Thymus (tissue), 11 donors: Measurements from ENCODE around the gene MICOS13. TPM values are rescaled to one million over a fixed set of nuclear protein-coding genes. Genes with fewer than 3 reads are reported as not detected.
A peak's percentile ranks its signal among the peaks of the same experiment; 100 is the strongest.

Experiments
- DNase-seq, 9 donors: peaks; one replicate each; pipeline ENCODE4 v3.0.0-alpha.2; 2013; ENCODE audit warnings: low spot score in 9 of 9, low read depth in 6 of 9, missing footprints in 1 of 9
- H3K27ac ChIP-seq, 2 donors: one replicate each; pipeline ENCODE4 v1.5.1; 2013; ENCODE audit warnings: control low read depth in 1 of 2, low read depth in 1 of 2, low read length in 1 of 2, mild to moderate bottlenecking in 1 of 2, moderate library complexity in 1 of 2
- H3K27me3 ChIP-seq, 2 donors: one replicate each; pipeline ENCODE4 v1.5.1; 2013; ENCODE audit warnings: low read length in 1 of 2; ENCODE audit not compliant: control insufficient read depth in 2 of 2, insufficient read depth in 1 of 2
- H3K36me3 ChIP-seq, 2 donors: one replicate each; pipeline ENCODE4 v1.5.1; 2013; ENCODE audit warnings: low read length in 1 of 2, mild to moderate bottlenecking in 1 of 2, moderate library complexity in 1 of 2; ENCODE audit not compliant: control insufficient read depth in 2 of 2, insufficient read depth in 2 of 2
- H3K4me1 ChIP-seq, 2 donors: one replicate each; pipeline ENCODE4 v1.5.1; 2013; ENCODE audit warnings: low read length in 2 of 2; ENCODE audit not compliant: control insufficient read depth in 2 of 2, insufficient read depth in 2 of 2
- H3K4me3 ChIP-seq, 2 donors: one replicate each; pipeline ENCODE4 v1.5.1; 2013; ENCODE audit warnings: low read length in 2 of 2, control low read depth in 1 of 2, mild to moderate bottlenecking in 1 of 2
- H3K9me3 ChIP-seq, 2 donors: one replicate each; pipeline ENCODE4 v1.5.1; 2013; ENCODE audit warnings: low read length in 1 of 2, mild to moderate bottlenecking in 1 of 2; ENCODE audit not compliant: control insufficient read depth in 2 of 2, insufficient read depth in 1 of 2
- WGBS: extraction: QIAGEN DNeasy Blood & Tissue Kit; methylation state at CpG from one replicate; pipeline ENCODE4 v1.1.7; 2013; 5-methylcytosine and 5-hydroxymethylcytosine counted together
- polyA plus RNA-seq: library from polyadenylated mRNA; stranded (reverse); fragments of 200-250 nt; gene quantifications from one replicate; pipeline ENCODE4 v1.2.3, GENCODE V29; 2013
- total RNA-seq: library from RNA; stranded (reverse); fragments of 120-200 nt; gene quantifications from one replicate; pipeline ENCODE4 v1.2.4, GENCODE V29; 2013
- donor health status: healthy.

MICOS13 gene
- total and polyA plus RNA-seq, 2 donors: 67.6 to 70.5 TPM

GRCh38 chr19:5665781-5666513, 14.4 kb downstream of the MICOS13 start:
- WGBS: 91% methylated on average over 10 of the region's 10 CpGs
- no peaks in the 10 kb centered on the region for H3K4me1 ChIP-seq
- no peak overlapping the region for H3K27ac ChIP-seq
- no peak for DNase-seq
- no peak overlapping the region for H3K4me3 ChIP-seq
- peaks cover 86 to 94% of the 10 kb centered on the region in 2 donors for H3K36me3 ChIP-seq
- H3K27me3 ChIP-seq: no peaks in the 10 kb centered on the region
- H3K9me3 ChIP-seq: no peaks in the 10 kb centered on the region

- DNase-seq: no peak
- peaks cover 96% of the 10 kb centered on the region in 2 donors for H3K36me3 ChIP-seq
- H3K9me3 ChIP-seq: no peaks in the 10 kb centered on the region
- H3K27ac ChIP-seq: peak overlapping the region in 1 of 2 donors; percentile 33
- WGBS: 97% methylated on average over 2 of the region's 2 CpGs
- no peaks in the 10 kb centered on the region for H3K27me3 ChIP-seq
- H3K4me1 ChIP-seq: no peaks in the 10 kb centered on the region
- no peak overlapping the region for H3K4me3 ChIP-seq
Observed at GRCh38 chr19:5664515-5664914, 15.8 kb downstream of the MICOS13 start.

GRCh38 chr19:5663904-5664303, 16.4 kb downstream of the MICOS13 start:
- peaks cover 95 to 96% of the 10 kb centered on the region in 2 donors for H3K36me3 ChIP-seq
- H3K4me3 ChIP-seq: no peak overlapping the region
- no peaks in the 10 kb centered on the region for H3K4me1 ChIP-seq
- no peak for DNase-seq
- H3K27ac ChIP-seq: no peak overlapping the region
- no peaks in the 10 kb centered on the region for H3K9me3 ChIP-seq
- no peaks in the 10 kb centered on the region for H3K27me3 ChIP-seq
- WGBS: 99% methylated on average over 17 of the region's 17 CpGs

GRCh38 chr19:5661483-5661882, 18.8 kb downstream of the MICOS13 start:
- Histone ChIP-seq H3K27ac (no peak overlapping the region), H3K9me3 (no peaks in the 10 kb centered on the region), H3K4me1 (no peaks in the 10 kb centered on the region), H3K36me3 (peaks cover 93 to 94% of the 10 kb centered on the region in 2 donors), H3K27me3 (no peaks in the 10 kb centered on the region), H3K4me3 (no peak overlapping the region)
- 99% methylated on average over 42 of the region's 42 CpGs for WGBS
- DNase-seq: no peak

GRCh38 chr19:5655412-5655811, 24.9 kb downstream of the MICOS13 start:
- no peak for DNase-seq
- H3K4me3 ChIP-seq: no peak overlapping the region
- no peaks in the 10 kb centered on the region for H3K9me3 ChIP-seq
- H3K27ac ChIP-seq: no peak overlapping the region
- H3K27me3 ChIP-seq: no peaks in the 10 kb centered on the region
- H3K36me3 ChIP-seq: peaks cover 90 to 91% of the 10 kb centered on the region in 2 donors
- no peaks in the 10 kb centered on the region for H3K4me1 ChIP-seq
- WGBS: 89% methylated on average over 5 of the region's 5 CpGs

- Histone ChIP-seq H3K9me3 (no peaks in the 10 kb centered on the region), H3K36me3 (peaks cover 90 to 91% of the 10 kb centered on the region in 2 donors), H3K27ac (no peak overlapping the region), H3K4me3 (no peak overlapping the region), H3K4me1 (no peaks in the 10 kb centered on the region), H3K27me3 (no peaks in the 10 kb centered on the region)
- DNase-seq: no peak
- 98% methylated on average over 5 of the region's 5 CpGs for WGBS
Observed at GRCh38 chr19:5654931-5655330, 25.4 kb downstream of the MICOS13 start.

GRCh38 chr19:5652261-5652660, 28.1 kb downstream of the MICOS13 start:
- Histone ChIP-seq H3K4me3 (no peak overlapping the region), H3K27ac (no peak overlapping the region), H3K36me3 (peaks cover 82 to 88% of the 10 kb centered on the region in 2 donors), H3K27me3 (no peaks in the 10 kb centered on the region), H3K4me1 (no peaks in the 10 kb centered on the region), H3K9me3 (no peaks in the 10 kb centered on the region)
- WGBS: 99% methylated on average over 10 of the region's 10 CpGs
- no peak for DNase-seq

- Histone ChIP-seq H3K9me3 (no peaks in the 10 kb centered on the region), H3K4me3 (no peak overlapping the region), H3K27me3 (no peaks in the 10 kb centered on the region), H3K4me1 (no peaks in the 10 kb centered on the region), H3K36me3 (peaks cover 82 to 89% of the 10 kb centered on the region in 2 donors), H3K27ac (peak overlapping the region in 1 of 2 donors; percentile 18)
- DNase-seq: no peak
- over 99% methylated on average over 5 of the region's 5 CpGs for WGBS
Observed at GRCh38 chr19:5651361-5651760, 29.0 kb downstream of the MICOS13 start.

GRCh38 chr19:5648464-5648863, 31.9 kb downstream of the MICOS13 start:
- H3K36me3 ChIP-seq: peaks cover 79 to 91% of the 10 kb centered on the region in 2 donors
- H3K4me3 ChIP-seq: no peak overlapping the region
- no peaks in the 10 kb centered on the region for H3K4me1 ChIP-seq
- no peak overlapping the region for H3K27ac ChIP-seq
- over 99% methylated on average over 11 of the region's 11 CpGs for WGBS
- no peaks in the 10 kb centered on the region for H3K27me3 ChIP-seq
- no peak for DNase-seq
- no peaks in the 10 kb centered on the region for H3K9me3 ChIP-seq
